A549 (cell line): ENCODE results near the gene GRAMD2A. TPM values are rescaled to one million over a fixed set of nuclear protein-coding genes. Genes with fewer than 3 reads are reported as not detected.
A peak's percentile ranks its signal among the peaks of the same experiment; 100 is the strongest.

Experiments
- ATAC-seq, 2 experiments: fragments of 200-7000 bp in 1 of 2; fragments of >200 bp in 1 of 2; cut with Nextera tagmentation in 1 of 2; cut with Tn5 transposase in 1 of 2; 3 replicates each; pipeline versions ENCODE4 v1.8.0 to v1.9.1; 2018 to 2020; ENCODE audit warnings: mild to moderate bottlenecking in 1 of 2, moderate library complexity in 1 of 2
- CTCF ChIA-PET: fragments of 300-600 bp; sonication (Branson Sonifier 250); formaldehyde crosslinking; extraction: SDS; loops from one replicate; lab custom pipeline; 2021; ENCODE audit warnings: antibody characterized with exemption, inconsistent platforms; lab: Yijun Ruan, JAX
- POLR2A ChIA-PET: fragments of 350-600 bp; formaldehyde crosslinking; extraction: SDS; loops from one replicate; lab custom pipeline; 2021; ENCODE audit warnings: antibody characterized with exemption, inconsistent platforms; lab: Yijun Ruan, JAX
- DNase-seq, 2 experiments: peaks; one replicate each; pipeline versions ENCODE4 v3.0.0 to v3.0.0-alpha.2; 2011 to 2016; ENCODE audit warnings: low read depth in 1 of 2, low spot score in 1 of 2
- FAIRE-seq: peaks from 2 replicates; lab custom pipeline; 2011; peaks lifted over from hg19 to GRCh38; lab: Jason Lieb, UNC
- H3K27ac ChIP-seq, 2 experiments: fragments of >200 bp; sonication (Bioruptor Twin); formaldehyde crosslinking; 3 replicates each; pipeline ENCODE4 v1.5.1; 2016 to 2017
- H3K4me1 ChIP-seq: fragments of >200 bp; sonication (Bioruptor Twin); formaldehyde crosslinking; 3 replicates; pipeline ENCODE4 v1.6.1; 2016
- H3K4me2 ChIP-seq: fragments of >200 bp; sonication (Bioruptor Twin); formaldehyde crosslinking; 3 replicates; pipeline ENCODE4 v1.6.1; 2016
- H3K4me3 ChIP-seq: fragments of >200 bp; sonication (Bioruptor Twin); formaldehyde crosslinking; 3 replicates; pipeline ENCODE4 v1.5.1; 2016
- H3K9me3 ChIP-seq: fragments of >200 bp; sonication (Bioruptor Twin); formaldehyde crosslinking; 3 replicates; pipeline ENCODE4 v1.6.1; 2016
- BCL3 ChIP-seq: fragments of >200 bp; sonication (Bioruptor Twin); formaldehyde crosslinking; IDR thresholded peaks from 3 replicates; pipeline ENCODE4 v1.6.1; 2016
- CBX2 ChIP-seq: fragments of 200-600 bp; sonication (generic); IDR thresholded peaks from 2 replicates; pipeline ENCODE4 v1.6.1; 2016; ENCODE audit warnings: low read depth, mild to moderate bottlenecking, borderline replicate concordance
- CBX8 ChIP-seq: fragments of 200-600 bp; sonication (generic); IDR thresholded peaks from 2 replicates; pipeline ENCODE4 v1.6.1; 2016
- CHD2 ChIP-seq: fragments of 150-350 bp; IDR thresholded peaks from 2 replicates; pipeline ENCODE4 v1.6.1; 2014; ENCODE audit warnings: low read length; ENCODE audit not compliant: partially characterized antibody
- E2F6 ChIP-seq: IDR thresholded peaks from 2 replicates; pipeline ENCODE4 v1.6.1; 2012; ENCODE audit warnings: low read depth, borderline replicate concordance
- EHF ChIP-seq: fragments of 250-450 bp; sonication (Bioruptor Pico); IDR thresholded peaks from 2 replicates; pipeline ENCODE4 v1.5.0; 2020; ENCODE audit warnings: mild to moderate bottlenecking
- ELK1 ChIP-seq: fragments of 150-350 bp; IDR thresholded peaks from 2 replicates; pipeline ENCODE4 v1.6.1; 2014; ENCODE audit warnings: low read depth, mild to moderate bottlenecking, low read length
- EP300 ChIP-seq, 2 experiments: fragments of >200 bp; sonication (Bioruptor Twin); formaldehyde crosslinking; IDR thresholded peaks; 2 replicates in 1 of 2; 3 replicates in 1 of 2; pipeline ENCODE4 v1.6.1; 2016 to 2017
- FOXS1 ChIP-seq: fragments of 250-450 bp; sonication (Bioruptor Pico); IDR thresholded peaks from 2 replicates; pipeline ENCODE4 v1.5.0; 2020; ENCODE audit warnings: mild to moderate bottlenecking, moderate library complexity
- GATA3 ChIP-seq: IDR thresholded peaks from 2 replicates; pipeline ENCODE4 v1.6.1; 2012; ENCODE audit warnings: borderline replicate concordance
- HDAC2 ChIP-seq: fragments of 200-600 bp; sonication (generic); IDR thresholded peaks from 2 replicates; pipeline ENCODE4 v1.6.1; 2016
- HEYL ChIP-seq: fragments of 250-450 bp; sonication (Bioruptor Pico); IDR thresholded peaks from 2 replicates; pipeline ENCODE4 v1.8.0; 2021; ENCODE audit warnings: mild to moderate bottlenecking, moderate library complexity
- HOXA7 ChIP-seq: fragments of 250-450 bp; sonication (Bioruptor Pico); IDR thresholded peaks from 2 replicates; pipeline ENCODE4 v1.5.0; 2020; ENCODE audit warnings: mild to moderate bottlenecking, moderate library complexity
- MAFK ChIP-seq: fragments of 450-650 bp; IDR thresholded peaks from 2 replicates; pipeline ENCODE4 v1.6.1; 2014; ENCODE audit not compliant: partially characterized antibody
- MAX ChIP-seq: IDR thresholded peaks from 2 replicates; pipeline ENCODE4 v1.6.1; 2012
- MYC ChIP-seq: IDR thresholded peaks from 2 replicates; pipeline ENCODE4 v1.6.1; 2012; ENCODE audit warnings: mild to moderate bottlenecking, inconsistent platforms, low read length, improper control_type of control experiment, borderline replicate concordance
- NFE2L2 ChIP-seq: fragments of 150-350 bp; conservative IDR thresholded peaks from 2 replicates; pipeline ENCODE4 v1.6.1; 2014; ENCODE audit warnings: low read length
- NPAS2 ChIP-seq: fragments of 250-450 bp; sonication (Bioruptor Pico); IDR thresholded peaks from 2 replicates; pipeline ENCODE4 v1.8.0; 2022; ENCODE audit warnings: mild to moderate bottlenecking, moderate library complexity, borderline replicate concordance
- RAD21 ChIP-seq, 2 experiments: fragments of >200 bp in 1 of 2; sonication (Bioruptor Twin) in 1 of 2; formaldehyde crosslinking in 1 of 2; IDR thresholded peaks in 1 of 2; conservative IDR thresholded peaks in 1 of 2; 2 replicates in 1 of 2; 3 replicates in 1 of 2; pipeline ENCODE4 v1.6.1; 2012 to 2018; ENCODE audit warnings: inconsistent platforms in 1 of 2
- TFCP2L1 ChIP-seq: fragments of 250-450 bp; sonication (Bioruptor Pico); IDR thresholded peaks from 2 replicates; pipeline ENCODE4 v1.5.0; 2021; ENCODE audit warnings: mild to moderate bottlenecking
- WGBS: methylation state at CpG from one replicate; pipeline ENCODE4 v1.1.6; 2017; ENCODE audit errors: missing lambda C conversion rate; 5-methylcytosine and 5-hydroxymethylcytosine counted together
- polyA plus RNA-seq, 4 experiments: library from polyadenylated mRNA; depleted of rRNA in 3 of 4; stranded (reverse); fragments of >200 nt; fragmentation: RNase III in 1 of 4; extraction: RNeasy Plus Mini Kit Qiagen cat#74134 plus additional on column Dnase treatment in 1 of 4; gene quantifications; 2 replicates in 3 of 4; 3 replicates in 1 of 4; pipeline ENCODE4 v1.2.3, GENCODE V29; 2011 to 2017

GRAMD2A gene
- polyA plus RNA-seq, 2 of the 4 experiments (the other 2 are of a cell fraction) = 0.41 TPM; not detected in 1

- ATAC-seq (peak in 1 of 2 experiments; percentile 55; a peak in 3 of 6 replicates), DNase-seq (no peak), FAIRE-seq (no peak)
- Histone ChIP-seq H3K9me3 (no peaks in the 10 kb centered on the region), H3K4me2 (no peak overlapping the region), H3K27ac (no peak overlapping the region), H3K4me3 (no peak overlapping the region), H3K4me1 (no peaks in the 10 kb centered on the region)
- WGBS = 81% methylated on average over 7 of the region's 7 CpGs
- POLR2A ChIA-PET = no interaction called here
- TF ChIP-seq MAX (no peak), TFCP2L1 (CRISPR knock-in tag) (no peak), RAD21 (conservative IDR thresholded peaks at IDR 0.05 in 1 of 2, IDR thresholded peaks at IDR 0.05 in 1 of 2) (no peak), HEYL (CRISPR knock-in tag) (no peak), NPAS2 (CRISPR knock-in tag) (no peak), CHD2 (no peak), CBX8 (no peak)
- CTCF ChIA-PET = interaction anchor here (0.6 to 1.8 kb wide), 4 partner anchors 10 to 360 kb away, joined by 3 to 5 read pairs (median 4); no protein-coding TSS in a partner anchor
Measured at GRCh38 chr15:72161361-72162132, 36.0 kb downstream of the GRAMD2A start.

- Histone ChIP-seq H3K4me3 (no peak overlapping the region), H3K27ac (no peak overlapping the region), H3K4me2 (no peak overlapping the region), H3K9me3 (no peaks in the 10 kb centered on the region), H3K4me1 (peaks cover 5% of the 10 kb centered on the region)
- no peak for FAIRE-seq
- 70% methylated on average over 5 of the region's 5 CpGs for WGBS
- no peak for DNase-seq
- ChIA-PET POLR2A (no interaction called here), CTCF (interaction anchor here (0.8 to 1.1 kb wide), 2 partner anchors 9 to 39 kb away, joined by 3 to 5 read pairs; no protein-coding TSS in a partner anchor)
- ATAC-seq = no peak
- TF ChIP-seq EHF = no peak
- no peak for TF ChIP-seq MAFK
- no peak for TF ChIP-seq RAD21 (conservative IDR thresholded peaks at IDR 0.05 in 1 of 2, IDR thresholded peaks at IDR 0.05 in 1 of 2)
- TF ChIP-seq NFE2L2 = no peak
- TF ChIP-seq GATA3 = no peak
- TF ChIP-seq EP300 (IDR thresholded peaks at IDR 0.05) = no peak
- no peak for TF ChIP-seq BCL3
- TF ChIP-seq HOXA7 (CRISPR knock-in tag) = no peak
Measured at GRCh38 chr15:72160696-72161245, 36.8 kb downstream of the GRAMD2A start.

- ATAC-seq = no peak
- no peak overlapping the region for H3K4me3 ChIP-seq
- ChIA-PET POLR2A (no interaction called here), CTCF (interaction anchor here (0.6 to 3.2 kb wide), 45 partner anchors 9 to 1045 kb away, joined by 3 to 57 read pairs (median 6); partner anchors contain the start of genes MYO9A and SENP8)
- TF ChIP-seq FOXS1 = no peak
- TF ChIP-seq NFE2L2 = no peak
- no peak for TF ChIP-seq ELK1
- no peak for TF ChIP-seq E2F6
- no peak for TF ChIP-seq RAD21 (conservative IDR thresholded peaks at IDR 0.05 in 1 of 2, IDR thresholded peaks at IDR 0.05 in 1 of 2)
- TF ChIP-seq MYC = no peak
- no peak for TF ChIP-seq HDAC2
- no peak for TF ChIP-seq CBX2
- no peak for TF ChIP-seq TFCP2L1 (CRISPR knock-in tag)
- no peak for TF ChIP-seq HOXA7 (CRISPR knock-in tag)
- TF ChIP-seq, all 56 proteins: peak for 0
- WGBS = 74% methylated on average over 2 of the region's 2 CpGs
- Histone ChIP-seq H3K4me1 (peaks cover 21% of the 10 kb centered on the region), H3K9me3 (no peaks in the 10 kb centered on the region), H3K4me2 (no peak overlapping the region), H3K27ac (no peak overlapping the region; a peak in 1 of 6 replicates)
- FAIRE-seq (no peak), DNase-seq (no peak)
Measured at GRCh38 chr15:72156928-72157327, 40.7 kb downstream of the GRAMD2A start.
